Measurements from ENCODE around the gene IAH1. TPM values are rescaled to one million over a fixed set of nuclear protein-coding genes. Genes with fewer than 3 reads are reported as not detected.

The IAH1 gene
- total RNA-seq, 1 donor from 2014 or later: 31.1 TPM

GRCh38 chr2:9463698-9464034, 10.7 kb upstream of the IAH1 start:
- H3K9me3 Mint-ChIP-seq (ENCODE audit: unreplicated experiment): no peaks in the 10 kb centered on the region
- peak; percentile 50 for DNase-seq (ENCODE audit: low read depth)
- no peak overlapping the region for H3K27ac ChIP-seq (ENCODE audit: low read depth, low read length)
- H3K4me3 Mint-ChIP-seq (ENCODE audit: unreplicated experiment): no peak overlapping the region
- no peak overlapping the region for H2AFZ ChIP-seq (ENCODE audit: low read depth, low read length)
- H3K36me3 ChIP-seq (ENCODE audit: insufficient read depth, low read length): peaks cover 15% of the 10 kb centered on the region
- peaks cover 10% of the 10 kb centered on the region for H3K4me1 Mint-ChIP-seq (ENCODE audit: low read depth, unreplicated experiment)
- no peak overlapping the region for H3K9ac ChIP-seq (ENCODE audit: low read length)
- no peaks in the 10 kb centered on the region for H3K36me3 Mint-ChIP-seq (ENCODE audit: low read depth, unreplicated experiment)
- no peaks in the 10 kb centered on the region for H3K27me3 Mint-ChIP-seq (ENCODE audit: low read depth, unreplicated experiment)
- no peak overlapping the region for H3K27ac Mint-ChIP-seq (ENCODE audit: unreplicated experiment)
- TF ChIP-seq EZH2 (IDR thresholded peaks at IDR 0.05; ENCODE audit: insufficient read depth, low read length) (no peak), CTCF (IDR thresholded peaks at IDR 0.05; ENCODE audit: insufficient read depth, low read depth, low read length) (no peak)
- H3K9me3 ChIP-seq (ENCODE audit: insufficient read depth, low read depth, low read length): no peaks in the 10 kb centered on the region
- H3K4me1 ChIP-seq (ENCODE audit: insufficient read depth, low read length): peaks cover 8% of the 10 kb centered on the region
- no peaks in the 10 kb centered on the region for H4K20me1 ChIP-seq (ENCODE audit: insufficient read depth, low read length)
- no peak overlapping the region for H3K4me3 ChIP-seq (ENCODE audit: insufficient read depth, low read depth, low read length)
- no peaks in the 10 kb centered on the region for H3K79me2 ChIP-seq (ENCODE audit: insufficient read depth, low read length)
- no peaks in the 10 kb centered on the region for H3K27me3 ChIP-seq (ENCODE audit: insufficient read depth, low read length)
- no peak for FAIRE-seq
- H3K4me2 ChIP-seq (ENCODE audit: low read length): no peak overlapping the region

DNA sequence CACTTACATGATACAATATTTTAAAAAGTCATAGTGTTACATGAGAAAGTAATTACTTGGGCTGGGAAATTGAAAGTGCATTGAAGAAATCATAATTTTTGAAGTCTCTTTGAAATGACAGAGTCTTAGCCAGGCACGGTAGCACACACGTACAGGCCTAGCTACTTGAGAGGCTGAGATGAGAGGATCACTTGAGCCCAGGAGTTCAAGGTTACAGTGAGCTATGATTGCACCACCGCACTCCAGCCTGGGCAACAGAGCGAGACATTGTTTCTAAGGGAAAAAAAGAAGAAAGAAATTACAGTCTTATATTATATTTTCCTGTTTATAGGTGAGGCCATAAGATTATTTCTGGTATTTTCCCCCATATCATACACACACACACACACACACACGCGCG, 9.2 kb upstream of the IAH1 start:
- no peak overlapping the region for H3K9ac ChIP-seq (ENCODE audit: low read length)
- no peaks in the 10 kb centered on the region for H3K9me3 Mint-ChIP-seq (ENCODE audit: unreplicated experiment)
- DNase-seq (ENCODE audit: low read depth) (no peak), FAIRE-seq (no peak)
- no peak overlapping the region for H2AFZ ChIP-seq (ENCODE audit: low read depth, low read length)
- H3K4me3 ChIP-seq (ENCODE audit: insufficient read depth, low read depth, low read length): no peak overlapping the region
- no peak overlapping the region for H3K27ac ChIP-seq (ENCODE audit: low read depth, low read length)
- no peaks in the 10 kb centered on the region for H3K9me3 ChIP-seq (ENCODE audit: insufficient read depth, low read depth, low read length)
- no peak overlapping the region for H3K4me2 ChIP-seq (ENCODE audit: low read length)
- peaks cover 10% of the 10 kb centered on the region for H3K4me1 Mint-ChIP-seq (ENCODE audit: low read depth, unreplicated experiment)
- H3K79me2 ChIP-seq (ENCODE audit: insufficient read depth, low read length): no peaks in the 10 kb centered on the region
- H3K4me1 ChIP-seq (ENCODE audit: insufficient read depth, low read length): peaks cover 8% of the 10 kb centered on the region
- H3K36me3 ChIP-seq (ENCODE audit: insufficient read depth, low read length): peaks cover 15% of the 10 kb centered on the region
- H3K36me3 Mint-ChIP-seq (ENCODE audit: low read depth, unreplicated experiment): peaks cover 5% of the 10 kb centered on the region
- H3K27ac Mint-ChIP-seq (ENCODE audit: unreplicated experiment): no peak overlapping the region
- H3K4me3 Mint-ChIP-seq (ENCODE audit: unreplicated experiment): no peak overlapping the region
- H4K20me1 ChIP-seq (ENCODE audit: insufficient read depth, low read length): no peaks in the 10 kb centered on the region
- no peaks in the 10 kb centered on the region for H3K27me3 ChIP-seq (ENCODE audit: insufficient read depth, low read length)
- TF ChIP-seq CTCF (IDR thresholded peaks at IDR 0.05; ENCODE audit: insufficient read depth, low read depth, low read length) (no peak), EZH2 (IDR thresholded peaks at IDR 0.05; ENCODE audit: insufficient read depth, low read length) (no peak)
- no peaks in the 10 kb centered on the region for H3K27me3 Mint-ChIP-seq (ENCODE audit: low read depth, unreplicated experiment)

DNA sequence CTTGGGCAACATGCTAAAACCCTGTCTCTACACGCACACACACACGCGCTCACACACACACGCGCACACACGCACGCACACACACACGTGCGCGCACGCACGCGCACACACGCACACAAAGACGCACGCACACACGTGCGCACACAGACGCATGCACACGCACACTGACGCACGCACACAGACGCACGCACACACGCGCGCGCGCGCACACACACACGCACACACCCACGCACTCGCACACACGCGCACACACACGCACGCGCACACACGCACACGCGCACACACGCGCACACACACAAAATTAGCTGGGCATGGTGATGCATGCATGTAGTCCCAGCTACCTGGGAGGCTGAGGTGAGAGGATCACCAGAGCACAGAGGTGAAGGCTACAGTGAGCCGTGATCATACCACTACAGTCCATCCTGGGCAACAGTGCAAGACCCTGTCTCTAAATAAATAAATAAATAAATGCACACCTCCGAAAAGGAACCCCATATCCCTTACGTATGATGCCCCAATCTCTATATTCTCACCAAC, 8.1 kb upstream of the IAH1 start:
- no peak overlapping the region for H2AFZ ChIP-seq (ENCODE audit: low read depth, low read length)
- no peak overlapping the region for H3K4me3 Mint-ChIP-seq (ENCODE audit: unreplicated experiment)
- no peak overlapping the region for H3K4me3 ChIP-seq (ENCODE audit: insufficient read depth, low read depth, low read length)
- no peaks in the 10 kb centered on the region for H3K79me2 ChIP-seq (ENCODE audit: insufficient read depth, low read length)
- H3K4me1 Mint-ChIP-seq (ENCODE audit: low read depth, unreplicated experiment): peaks cover 10% of the 10 kb centered on the region
- no peaks in the 10 kb centered on the region for H4K20me1 ChIP-seq (ENCODE audit: insufficient read depth, low read length)
- no peaks in the 10 kb centered on the region for H3K27me3 ChIP-seq (ENCODE audit: insufficient read depth, low read length)
- H3K4me1 ChIP-seq (ENCODE audit: insufficient read depth, low read length): peaks cover 8% of the 10 kb centered on the region
- H3K36me3 ChIP-seq (ENCODE audit: insufficient read depth, low read length): peaks cover 8% of the 10 kb centered on the region
- H3K4me2 ChIP-seq (ENCODE audit: low read length): no peak overlapping the region
- TF ChIP-seq EZH2 (IDR thresholded peaks at IDR 0.05; ENCODE audit: insufficient read depth, low read length): no peak
- no peak for TF ChIP-seq CTCF (IDR thresholded peaks at IDR 0.05; ENCODE audit: insufficient read depth, low read depth, low read length)
- no peaks in the 10 kb centered on the region for H3K9me3 ChIP-seq (ENCODE audit: insufficient read depth, low read depth, low read length)
- DNase-seq (ENCODE audit: low read depth): no peak
- H3K27ac Mint-ChIP-seq (ENCODE audit: unreplicated experiment): no peak overlapping the region
- no peaks in the 10 kb centered on the region for H3K27me3 Mint-ChIP-seq (ENCODE audit: low read depth, unreplicated experiment)
- peaks cover 6% of the 10 kb centered on the region for H3K36me3 Mint-ChIP-seq (ENCODE audit: low read depth, unreplicated experiment)
- H3K27ac ChIP-seq (ENCODE audit: low read depth, low read length): no peak overlapping the region
- no peak overlapping the region for H3K9ac ChIP-seq (ENCODE audit: low read length)
- no peaks in the 10 kb centered on the region for H3K9me3 Mint-ChIP-seq (ENCODE audit: unreplicated experiment)
- FAIRE-seq: no peak

All from astrocyte (in vitro differentiated cells and primary cell).